K562 (cell line): ENCODE data around the gene OSBPL3.
"Not testable (repeated sequence)": the region's sequence is repeated elsewhere in the genome, so short reads cannot be mapped to it uniquely, and the experiment has no call there.

Source experiments
- CTCF ChIP-seq, 3 experiments: IDR thresholded peaks in 2 of 3; conservative IDR thresholded peaks in 1 of 3; 2 replicates each; pipeline ENCODE4 v1.5.1; 2011 to 2012; ENCODE audit warnings: low read length in 3 of 3, mild to moderate bottlenecking in 3 of 3, control low read depth in 2 of 3, improper control_type of control experiment in 1 of 3, inconsistent platforms in 1 of 3, low read depth in 1 of 3, mixed read lengths in 1 of 3, moderate library complexity in 1 of 3; ENCODE audit not compliant: insufficient read depth in 2 of 3
- PTRF ChIP-seq: fragments of 450-650 bp; IDR thresholded peaks from 2 replicates; pipeline ENCODE4 v1.6.1; 2016; ENCODE audit warnings: mild to moderate bottlenecking, missing genetic modification characterization, missing compliant biosample characterization
- SREBF1 ChIP-seq: fragments of 150-350 bp; IDR thresholded peaks from 2 replicates; pipeline ENCODE4 v1.6.1; 2014; ENCODE audit warnings: antibody characterized with exemption, low read depth, low read length, borderline replicate concordance
- SRF ChIP-seq, 2 experiments: fragments of 250-450, 450-650 bp in 1 of 2; sonication (Bioruptor Pico) in 1 of 2; sonication (generic) in 1 of 2; formaldehyde crosslinking; IDR thresholded peaks; 2 replicates each; pipeline versions ENCODE4 v1.5.0 to v1.5.1; 2020 to 2022; ENCODE audit warnings: mild to moderate bottlenecking in 1 of 2, missing genetic modification reagents in 1 of 2

- TF ChIP-seq SRF (CRISPR knock-in tag; IDR thresholded peaks at IDR 0.05); PTRF (tag); SREBF1; CTCF (IDR thresholded peaks at IDR 0.05 in 2 of 3, conservative IDR thresholded peaks at IDR 0.05 in 1 of 3; ENCODE audit: insufficient read depth in 2 of 3, low read depth in 1 of 3, low read length in 3 of 3): not testable (repeated sequence)
Observed at GRCh38 chr7:24903992-24904391, 76.0 kb downstream of the OSBPL3 start.
